HG03442 (cell line): ENCODE measurements around the gene ANO6.
"Not testable (repeated sequence)": the region's sequence is repeated elsewhere in the genome, so short reads cannot be mapped to it uniquely, and the experiment has no call there.

Source experiments
- ATAC-seq: cut with Tn5 transposase; IDR thresholded peaks from one replicate; pipeline ENCODE4 v1.9.1; 2021; ENCODE audit warnings: mild to moderate bottlenecking, moderate library complexity; ENCODE audit not compliant: unreplicated experiment

ANO6 gene

GRCh38 chr12:45234139-45234865 is 18.4 kb downstream of the ANO6 start:
- peak; percentile 37 for ATAC-seq

DNA sequence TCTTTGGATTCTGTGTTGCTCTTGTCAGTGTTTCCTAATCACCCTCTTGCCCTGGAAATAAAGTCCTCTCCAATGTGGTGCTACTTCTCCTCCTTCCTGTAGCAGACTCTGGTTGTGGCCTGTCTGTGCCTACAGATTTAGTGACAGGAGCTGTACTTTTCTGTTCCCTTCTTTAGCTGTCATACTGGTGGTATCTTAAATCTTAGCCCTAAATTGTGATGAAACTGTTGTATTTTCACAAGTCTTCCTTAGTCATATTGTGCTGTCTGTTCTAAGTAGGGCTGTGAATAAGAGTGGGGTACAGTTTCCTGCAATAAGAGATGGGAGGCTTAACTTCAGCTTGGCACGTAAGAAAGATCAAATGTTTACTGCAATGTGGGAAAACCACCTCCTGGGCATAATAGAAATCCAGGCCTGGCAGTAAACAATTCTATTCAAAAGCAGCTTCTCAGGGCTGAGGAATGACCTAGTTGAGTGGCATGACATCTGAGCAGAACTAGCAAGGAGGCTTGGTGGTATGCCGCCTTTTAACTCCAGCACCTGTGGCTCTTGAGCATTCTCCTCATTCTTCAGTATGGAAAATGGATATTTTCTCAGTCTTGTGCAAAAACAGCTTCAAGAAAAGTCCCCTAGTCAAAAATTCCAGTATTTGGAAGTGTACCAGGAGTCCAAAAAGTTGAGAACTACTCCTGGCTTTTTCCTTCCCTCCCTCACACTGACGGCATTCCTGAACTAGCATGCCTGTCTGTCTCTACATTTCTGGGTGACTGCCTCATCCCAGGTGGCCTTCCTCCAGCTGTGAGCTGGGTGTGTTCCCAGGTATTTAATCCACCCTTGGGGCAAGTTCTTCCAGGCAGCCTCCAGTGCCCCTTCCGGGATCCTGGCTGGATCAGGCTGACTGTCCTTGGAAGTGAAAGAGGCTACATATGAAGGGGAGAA is 19.5 kb downstream of the ANO6 start:
- no peak for ATAC-seq

GRCh38 chr12:45236383-45236782 is 20.5 kb downstream of the ANO6 start:
- not testable (repeated sequence) for ATAC-seq

DNA sequence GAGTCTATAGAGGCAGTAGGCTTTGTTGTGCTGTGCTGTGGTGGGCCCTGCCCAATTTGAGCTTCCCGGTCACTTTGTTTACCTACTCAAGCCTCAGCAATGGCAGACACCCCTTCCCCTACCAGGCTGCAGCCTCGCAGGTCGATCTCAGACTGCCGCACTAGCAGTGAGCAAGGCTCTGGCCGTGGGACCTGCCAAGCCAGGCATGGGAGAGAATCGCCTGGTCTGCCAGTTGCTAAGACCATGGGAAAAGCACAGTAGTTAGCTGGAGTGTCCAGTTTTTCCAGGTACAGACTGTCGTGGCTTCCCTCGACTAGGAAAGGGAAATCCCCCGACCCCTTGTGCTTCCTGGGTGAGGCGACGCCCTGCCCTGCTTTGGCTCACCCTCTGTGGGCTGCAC is 26.3 kb downstream of the ANO6 start:
- ATAC-seq, result no peak

DNA sequence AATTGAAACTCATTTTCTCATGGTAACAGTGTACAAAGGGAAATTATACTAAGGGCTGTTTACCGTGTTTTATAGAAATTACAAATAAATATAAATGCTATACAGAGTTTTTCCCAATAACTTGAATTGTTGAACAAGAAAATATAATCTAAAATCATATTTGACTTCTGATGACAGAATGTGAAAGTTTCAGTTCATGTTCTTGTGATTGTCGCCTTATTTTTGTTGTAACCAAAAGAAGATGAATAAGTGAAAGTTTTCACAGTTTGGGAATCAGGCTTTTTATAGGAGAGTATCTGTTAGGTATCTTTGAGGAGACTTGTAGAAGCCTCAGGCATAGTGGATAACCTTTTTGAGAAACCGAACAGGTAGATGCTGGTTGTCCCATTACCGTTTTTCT is 28.1 kb downstream of the ANO6 start:
- ATAC-seq, result no peak

DNA sequence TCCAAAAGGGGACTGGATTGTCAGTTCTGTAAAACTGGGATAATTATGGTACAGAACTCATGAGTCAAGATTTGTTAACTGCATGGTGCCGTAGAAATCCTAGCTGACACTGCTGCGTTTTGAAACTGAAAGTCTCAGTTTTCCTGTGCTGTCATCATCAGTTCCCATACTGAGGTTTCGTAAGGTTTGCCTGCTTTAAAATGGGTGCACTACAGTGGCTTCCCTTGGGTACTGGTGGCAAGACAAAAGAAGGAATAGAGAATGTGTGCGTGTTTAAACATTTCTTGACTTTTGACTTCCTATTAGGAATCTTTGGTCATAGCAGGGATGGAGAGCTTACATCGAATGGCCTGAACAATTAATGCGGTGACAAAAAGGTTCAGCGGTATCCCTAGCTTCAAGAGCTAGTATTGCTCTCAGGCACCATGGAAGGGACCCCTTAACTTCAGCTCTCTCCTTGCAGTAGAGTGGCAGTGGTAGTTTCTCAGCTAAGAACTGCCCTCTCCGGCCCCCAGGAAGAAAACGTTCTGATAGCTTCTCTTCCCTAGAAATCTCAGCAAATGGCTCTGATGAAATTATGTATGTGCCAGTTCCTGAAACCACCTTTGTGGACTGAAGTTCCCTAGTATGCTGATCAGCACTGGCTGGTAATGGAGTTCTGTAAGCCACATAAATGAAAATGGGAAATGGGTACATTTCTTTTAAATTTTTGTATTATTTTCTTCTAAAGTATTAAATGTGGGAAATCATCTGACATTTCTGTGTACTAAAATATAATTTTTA is 28.9 kb downstream of the ANO6 start:
- peak; percentile 90 for ATAC-seq

DNA sequence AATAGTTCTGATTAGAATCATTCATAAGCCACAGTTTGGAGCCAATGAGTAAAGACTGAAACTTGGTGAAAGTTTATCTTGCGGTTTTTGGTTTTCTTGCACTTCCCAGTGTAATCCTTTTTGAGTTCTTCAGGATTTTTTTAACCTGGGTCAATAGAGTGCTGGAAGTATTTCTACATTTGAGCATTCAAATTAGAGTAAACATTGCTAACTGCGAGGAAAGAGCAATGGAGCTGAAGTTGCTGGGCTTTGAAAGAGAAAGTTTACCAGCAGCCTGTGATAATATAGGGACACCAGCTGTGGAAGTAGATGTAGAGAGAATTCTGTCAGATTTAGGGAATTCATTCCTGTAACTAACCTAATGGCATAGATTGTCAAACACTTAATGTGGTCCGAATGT is 30.3 kb downstream of the ANO6 start:
- ATAC-seq, result no peak

DNA sequence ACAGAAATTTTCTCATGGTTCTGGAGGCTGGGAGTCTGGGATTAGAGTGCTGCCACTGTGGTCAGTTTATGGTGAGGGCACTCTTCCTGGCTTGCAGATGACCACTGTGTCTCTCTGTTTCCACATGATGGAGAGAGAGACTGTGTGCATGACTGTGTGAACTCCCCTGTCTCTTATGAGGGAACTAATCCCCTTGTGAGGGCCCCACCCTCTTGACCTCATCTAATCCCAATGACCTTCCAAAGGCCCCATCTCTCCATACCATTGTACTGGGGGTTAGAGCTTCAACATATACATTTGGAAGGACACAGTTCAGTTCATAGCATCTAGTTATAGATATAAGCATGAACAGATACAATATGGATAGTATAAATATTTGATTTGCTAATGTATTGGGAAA is 31.7 kb downstream of the ANO6 start:
- no peak for ATAC-seq

DNA sequence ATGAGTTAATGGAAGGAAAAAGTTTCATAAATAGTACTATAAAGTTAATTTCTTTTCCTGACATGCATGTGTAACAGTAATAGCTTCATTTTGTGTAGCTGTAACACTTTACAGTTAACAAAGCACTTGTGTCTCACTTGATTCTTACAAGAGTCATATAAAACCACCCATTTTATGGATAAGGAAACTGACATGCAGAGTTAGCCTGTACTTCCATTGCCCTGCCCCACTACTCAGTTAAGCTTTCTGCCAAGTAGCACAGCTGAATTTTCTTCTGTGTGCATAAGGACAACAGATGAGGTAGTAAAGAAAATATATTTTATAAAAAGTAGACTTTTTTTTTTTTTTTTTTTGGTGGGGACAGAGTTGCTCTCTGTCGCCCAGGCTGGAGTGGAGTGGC is 32.2 kb downstream of the ANO6 start:
- no peak for ATAC-seq

- ATAC-seq, result no peak
Measured at GRCh38 chr12:45254254-45254653, 38.4 kb downstream of the ANO6 start.

- peak; percentile 16 for ATAC-seq
Measured at GRCh38 chr12:45256721-45257120, 40.8 kb downstream of the ANO6 start.

DNA sequence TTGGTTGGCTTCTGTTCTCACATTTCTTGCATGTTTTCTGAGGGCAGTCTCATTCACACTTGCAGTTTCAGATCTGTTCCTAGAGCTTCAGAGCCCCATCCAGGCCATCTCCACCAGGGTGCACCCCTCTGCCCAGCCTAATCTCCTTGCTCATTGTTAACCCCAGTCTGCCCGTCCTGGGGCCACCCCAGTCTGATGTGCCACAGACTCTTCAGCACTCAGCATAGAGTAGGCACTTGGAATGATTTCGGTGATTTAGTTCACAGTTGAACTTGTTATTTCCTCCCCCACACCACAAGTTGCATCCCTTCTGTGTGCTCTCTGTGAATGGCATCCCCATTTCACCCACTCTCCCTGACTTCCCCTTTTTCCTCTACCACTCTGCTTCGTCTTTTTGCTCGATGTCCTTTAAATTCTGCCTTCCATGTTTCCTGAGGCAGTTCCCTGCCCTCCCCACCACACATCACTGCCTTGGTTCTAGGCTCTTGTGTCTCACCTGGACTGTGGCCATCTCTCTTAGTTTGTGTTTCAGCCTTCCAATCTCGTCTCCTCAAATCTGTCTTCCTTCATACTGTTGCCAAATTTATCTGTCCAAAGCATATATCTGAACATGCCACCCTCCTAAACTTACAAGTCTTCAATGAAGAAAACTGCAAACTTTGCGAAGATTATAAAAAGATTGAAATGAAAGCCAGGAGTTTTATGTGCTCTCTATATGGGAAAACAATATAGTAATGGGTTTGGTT is 41.5 kb downstream of the ANO6 start:
- ATAC-seq, result peak; percentile 89

- ATAC-seq, result no peak
Measured at GRCh38 chr12:45259675-45260074, 43.8 kb downstream of the ANO6 start.

DNA sequence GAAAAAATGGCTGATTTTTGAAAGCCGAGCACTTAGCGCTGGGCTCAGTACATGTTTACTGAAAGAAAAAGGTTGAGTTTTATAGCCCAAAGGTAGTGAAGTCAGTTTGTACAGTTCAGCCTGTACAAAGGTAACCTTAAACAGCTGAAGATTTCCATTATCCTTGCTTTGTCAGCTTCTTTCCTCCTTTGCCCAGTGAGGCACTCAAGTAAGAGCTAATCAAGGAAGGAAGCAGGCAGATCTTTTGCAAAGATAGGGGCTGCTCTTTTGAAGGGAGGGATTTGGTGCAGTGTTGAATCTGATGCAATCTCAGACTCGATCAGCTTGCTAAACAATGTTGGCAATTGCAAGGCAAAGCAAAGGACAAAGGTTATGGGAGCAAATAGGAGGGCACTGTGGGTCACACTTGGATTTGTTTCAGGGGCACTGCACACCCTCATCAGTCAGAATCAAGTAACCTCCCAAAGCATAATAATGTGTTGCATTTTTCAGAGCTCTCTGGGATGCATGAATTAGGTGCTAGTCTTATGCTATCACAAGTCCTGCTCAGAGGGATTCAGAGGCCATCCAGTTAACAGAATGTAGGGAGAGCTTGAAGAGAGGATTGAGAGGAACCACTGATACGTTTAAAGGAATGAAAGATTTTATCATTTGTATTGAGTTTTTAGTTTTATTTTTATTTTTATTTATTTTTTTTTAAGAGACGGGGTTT is 44.4 kb downstream of the ANO6 start:
- ATAC-seq, result no peak

- ATAC-seq, result no peak
Measured at GRCh38 chr12:45260854-45261253, 45.0 kb downstream of the ANO6 start.

- not testable (repeated sequence) for ATAC-seq
Measured at GRCh38 chr12:45262185-45262584, 46.3 kb downstream of the ANO6 start.

DNA sequence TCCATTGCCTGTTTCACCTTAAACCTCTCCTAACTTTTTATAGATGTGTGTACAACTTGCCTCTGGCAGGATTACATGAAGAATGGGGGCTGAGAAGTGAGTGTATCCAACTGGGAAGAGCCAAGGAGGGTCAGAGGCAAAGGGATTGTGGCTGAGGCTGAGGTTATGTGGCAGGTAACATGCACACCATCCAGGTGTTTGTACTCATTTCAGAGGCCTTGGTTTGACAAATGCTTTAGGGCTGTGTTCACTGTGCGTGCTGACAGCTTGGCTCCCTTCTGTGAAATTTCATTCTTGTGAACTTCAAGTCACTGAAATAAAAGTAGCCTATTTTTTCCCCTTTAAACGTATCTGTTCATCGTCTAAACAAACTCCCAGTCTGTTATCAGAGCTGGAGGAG is 47.7 kb downstream of the ANO6 start:
- ATAC-seq, result no peak

DNA sequence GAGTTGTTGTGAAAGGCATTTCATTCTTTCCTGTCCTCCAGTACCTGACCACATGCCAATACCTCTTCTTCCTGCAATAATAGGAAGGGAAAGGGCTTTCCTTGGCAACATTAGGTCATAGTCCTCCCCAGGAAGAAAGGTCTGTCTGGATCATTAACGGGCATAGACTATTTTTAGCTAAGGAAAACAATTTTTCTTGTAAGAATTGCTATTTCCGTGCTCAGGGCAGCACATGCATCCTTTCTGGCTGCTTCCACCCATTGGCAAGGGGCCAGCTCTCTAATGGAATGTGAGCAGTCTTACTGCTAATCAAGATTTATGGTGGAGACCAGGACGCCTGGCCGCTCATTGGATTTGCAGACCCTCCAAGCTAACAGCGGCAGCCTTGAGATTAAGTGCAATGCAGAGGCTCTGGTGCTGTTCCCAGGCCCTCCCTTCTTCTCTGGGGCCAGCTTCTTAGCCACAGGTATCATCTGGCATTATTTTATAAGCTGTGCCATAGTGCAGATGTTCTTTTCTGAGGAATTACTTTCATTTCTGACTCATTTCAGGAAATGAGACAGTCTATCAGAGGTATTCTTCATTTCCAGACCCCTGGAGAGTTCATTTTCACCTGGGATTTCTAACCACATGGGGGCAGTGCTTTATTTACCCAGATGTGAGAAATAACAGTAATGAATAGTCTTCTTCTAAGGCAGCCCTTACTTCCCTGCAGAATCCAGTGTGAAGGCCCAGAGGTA is 52.9 kb downstream of the ANO6 start:
- peak; percentile 61 for ATAC-seq

DNA sequence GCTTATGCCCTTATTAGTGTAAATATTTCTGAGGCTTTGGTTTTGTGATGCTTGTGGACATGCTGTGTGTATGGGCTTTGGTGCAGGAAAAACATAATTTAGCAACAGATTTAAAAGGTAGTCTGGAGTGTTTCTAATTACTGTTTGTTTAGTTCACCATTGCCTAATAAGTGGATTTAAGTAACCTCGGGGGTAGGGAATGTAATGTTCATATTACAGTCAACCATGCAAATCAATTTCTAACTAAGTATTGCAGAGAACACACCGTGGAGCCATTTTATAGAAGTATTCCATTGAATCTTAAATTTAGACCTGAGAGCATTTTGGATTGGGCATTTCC is 53.5 kb downstream of the ANO6 start:
- no peak for ATAC-seq
